H1 (cell line): ENCODE measurements around the gene CDON. TPM values are rescaled to one million over a fixed set of nuclear protein-coding genes. Genes with fewer than 3 reads are reported as not detected.

Source experiments
- CBX5 ChIP-seq: fragments of 300-800, 300-1000 bp; sonication (generic); IDR thresholded peaks from 2 replicates; pipeline ENCODE4 v1.7.1; 2016; ENCODE audit warnings: antibody characterized with exemption, low read length, low read depth
- CHD7 ChIP-seq: fragments of 300-600 bp; sonication (generic); IDR thresholded peaks from 2 replicates; pipeline ENCODE4 v1.7.1; 2012; ENCODE audit warnings: low read length, moderate library complexity, mild to moderate bottlenecking, inconsistent platforms; ENCODE audit not compliant: insufficient replicate concordance
- FOSL1 ChIP-seq: IDR thresholded peaks from 2 replicates; pipeline ENCODE4 v1.6.1; 2011; ENCODE audit warnings: mild to moderate bottlenecking, low read depth, low read length, moderate library complexity; ENCODE audit not compliant: insufficient read depth
- JUN ChIP-seq: IDR thresholded peaks from 2 replicates; pipeline ENCODE4 v1.6.1; 2011; ENCODE audit warnings: low read depth, mild to moderate bottlenecking, improper control_type of control experiment, low read length
- RFX5 ChIP-seq: IDR thresholded peaks from 2 replicates; pipeline ENCODE4 v1.6.1; 2011; ENCODE audit warnings: low read depth, low read length, improper control_type of control experiment, borderline replicate concordance
- SIN3A ChIP-seq, 2 experiments: IDR thresholded peaks in 1 of 2; conservative IDR thresholded peaks in 1 of 2; 2 replicates each; pipeline ENCODE4 v1.6.1; 2011 to 2012; ENCODE audit warnings: low read length in 2 of 2, improper control_type of control experiment in 1 of 2, low read depth in 1 of 2, mild to moderate bottlenecking in 1 of 2
- SP1 ChIP-seq: IDR thresholded peaks from 2 replicates; pipeline ENCODE4 v1.6.1; 2011; ENCODE audit warnings: low read depth, low read length
- TEAD4 ChIP-seq: IDR thresholded peaks from 2 replicates; pipeline ENCODE4 v1.6.1; 2012; ENCODE audit warnings: low read depth, low read length, inconsistent platforms, mixed read lengths
- YY1 ChIP-seq: IDR thresholded peaks from 2 replicates; pipeline ENCODE4 v1.6.1; 2011; ENCODE audit warnings: low read depth, mild to moderate bottlenecking, low read length
- polyA plus RNA-seq, 7 experiments: library from polyadenylated mRNA; depleted of rRNA in 3 of 7; stranded (reverse) in 5 of 7; unstranded in 2 of 7; fragments of >200 nt in 5 of 7; fragments of 200-250 nt in 2 of 7; gene quantifications; 1 replicate in 5 of 7; 2 replicates in 1 of 7; 4 replicates in 1 of 7; pipeline versions ENCODE4 v1.2.1 to v1.2.3, GENCODE V29; 2011 to 2013; ENCODE audit warnings: missing spikeins in 2 of 7, mixed read lengths in 2 of 7
- total RNA-seq: library from RNA; stranded (reverse); fragmentation: NEBNext Ultra II Directional; extraction: Animal tissue kit (Norgen Biotek cat#: 25700); gene quantifications from 2 replicates; pipeline ENCODE4 v1.2.1, GENCODE V29; 2021

Gene CDON
- total and polyA plus RNA-seq, 2 of the 8 experiments (the other 6 are each of a cell fraction or from before 2014, with no cell fraction given): 11.0 to 32.5 TPM

DNA sequence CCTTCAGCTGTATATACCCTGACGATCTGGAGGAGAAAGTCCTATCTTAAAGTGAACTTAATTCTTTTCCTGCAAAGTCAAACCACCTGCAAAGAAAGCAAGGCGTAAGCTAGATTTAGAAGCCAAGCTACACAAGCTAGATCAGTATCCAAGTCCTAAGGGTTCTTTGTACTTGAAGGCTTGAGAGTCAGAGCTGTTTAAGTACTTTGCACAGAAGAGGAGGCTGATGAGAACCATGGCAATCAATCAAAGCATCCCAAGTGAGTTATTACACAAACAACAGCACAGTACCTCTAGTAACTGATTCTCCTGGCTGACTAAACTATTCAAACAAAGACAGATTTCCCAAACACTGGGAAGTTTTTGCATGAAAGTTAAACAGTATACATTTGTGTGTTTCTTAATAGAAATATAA lies 1.9 kb downstream of the CDON start (continued):
- TF ChIP-seq CHD7: no peak
- no peak for TF ChIP-seq FOSL1
- TF ChIP-seq SP1: no peak
- TF ChIP-seq CBX5: no peak
- no peak for TF ChIP-seq RFX5
- TF ChIP-seq SIN3A (conservative IDR thresholded peaks at IDR 0.05 in 1 of 2, IDR thresholded peaks at IDR 0.05 in 1 of 2; ENCODE audit: low read depth in 1 of 2, low read length in 2 of 2): no peak
- no peak for TF ChIP-seq YY1
- no peak for TF ChIP-seq JUN
- TF ChIP-seq TEAD4: no peak
- TF ChIP-seq, all 59 proteins: peak for 0
